ENCODE measurements around the gene C11orf21. TPM values are rescaled to one million over a fixed set of nuclear protein-coding genes. Genes with fewer than 3 reads are reported as not detected.
A peak's percentile ranks its signal among the peaks of the same experiment; 100 is the strongest.

The C11orf21 gene
- total RNA-seq, 4 donors from 2014 or later: 1.1 to 9.9 (median 1.3) TPM; not detected in 1

DNA sequence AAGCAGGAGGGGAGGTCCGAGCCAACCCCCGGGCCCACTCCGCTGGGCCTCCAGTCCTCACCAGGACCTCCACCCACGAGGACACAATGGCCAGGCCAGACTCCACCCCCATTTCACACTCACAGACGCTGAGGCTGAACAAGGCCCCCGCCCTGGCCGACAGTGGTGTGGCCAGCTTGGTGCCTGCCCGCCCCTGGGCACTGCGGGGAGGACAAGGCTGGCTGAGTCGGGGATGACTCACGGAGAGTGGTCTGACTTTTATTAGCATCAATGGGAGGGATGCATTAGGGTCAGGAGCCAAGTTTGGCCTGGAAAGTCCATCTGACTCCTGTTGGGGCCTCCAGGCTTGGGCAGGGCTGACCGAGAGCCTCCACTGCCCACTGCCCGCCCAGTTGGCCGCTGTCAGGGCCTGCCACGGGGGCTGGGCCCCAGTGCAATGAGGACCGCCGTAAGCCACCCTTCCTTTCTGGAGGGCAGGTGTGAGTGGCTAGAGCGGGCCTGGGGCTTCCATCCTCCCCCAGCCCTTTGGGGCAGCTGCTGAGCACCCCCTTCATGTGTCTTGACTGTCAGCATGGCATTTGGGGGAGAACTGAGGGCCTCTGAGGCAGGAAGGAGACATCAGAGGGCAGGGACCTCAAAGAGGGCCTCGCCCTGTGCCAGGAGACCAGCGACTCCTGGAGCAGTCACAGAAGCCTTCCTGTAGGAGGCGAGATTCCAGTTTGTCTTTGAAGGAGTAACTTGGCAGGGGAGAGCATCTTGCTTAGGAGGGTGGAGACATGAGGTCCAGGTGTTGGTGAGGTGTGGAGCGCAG lies 10.7 kb upstream of the C11orf21 start:
- Histone ChIP-seq H3K27me3 (no peaks in the 10 kb centered on the region), H3K4me3 (no peak overlapping the region), H3K36me3 (no peaks in the 10 kb centered on the region), H3K27ac (no peak overlapping the region), H3K9me3 (no peaks in the 10 kb centered on the region), H3K4me1 (peaks cover 0 to 13% (median 0%) of the 10 kb centered on the region in 4 donors)
- peak in 2 of 3 donors; percentile 32 to 43 for DNase-seq
- TF ChIP-seq, protein P1, sequence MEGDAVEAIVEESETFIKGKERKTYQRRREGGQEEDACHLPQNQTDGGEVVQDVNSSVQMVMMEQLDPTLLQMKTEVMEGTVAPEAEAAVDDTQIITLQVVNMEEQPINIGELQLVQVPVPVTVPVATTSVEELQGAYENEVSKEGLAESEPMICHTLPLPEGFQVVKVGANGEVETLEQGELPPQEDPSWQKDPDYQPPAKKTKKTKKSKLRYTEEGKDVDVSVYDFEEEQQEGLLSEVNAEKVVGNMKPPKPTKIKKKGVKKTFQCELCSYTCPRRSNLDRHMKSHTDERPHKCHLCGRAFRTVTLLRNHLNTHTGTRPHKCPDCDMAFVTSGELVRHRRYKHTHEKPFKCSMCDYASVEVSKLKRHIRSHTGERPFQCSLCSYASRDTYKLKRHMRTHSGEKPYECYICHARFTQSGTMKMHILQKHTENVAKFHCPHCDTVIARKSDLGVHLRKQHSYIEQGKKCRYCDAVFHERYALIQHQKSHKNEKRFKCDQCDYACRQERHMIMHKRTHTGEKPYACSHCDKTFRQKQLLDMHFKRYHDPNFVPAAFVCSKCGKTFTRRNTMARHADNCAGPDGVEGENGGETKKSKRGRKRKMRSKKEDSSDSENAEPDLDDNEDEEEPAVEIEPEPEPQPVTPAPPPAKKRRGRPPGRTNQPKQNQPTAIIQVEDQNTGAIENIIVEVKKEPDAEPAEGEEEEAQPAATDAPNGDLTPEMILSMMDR (IDR thresholded peaks at IDR 0.05): no peak
- no peak for TF ChIP-seq POLR2A (IDR thresholded peaks at IDR 0.05)

DNA sequence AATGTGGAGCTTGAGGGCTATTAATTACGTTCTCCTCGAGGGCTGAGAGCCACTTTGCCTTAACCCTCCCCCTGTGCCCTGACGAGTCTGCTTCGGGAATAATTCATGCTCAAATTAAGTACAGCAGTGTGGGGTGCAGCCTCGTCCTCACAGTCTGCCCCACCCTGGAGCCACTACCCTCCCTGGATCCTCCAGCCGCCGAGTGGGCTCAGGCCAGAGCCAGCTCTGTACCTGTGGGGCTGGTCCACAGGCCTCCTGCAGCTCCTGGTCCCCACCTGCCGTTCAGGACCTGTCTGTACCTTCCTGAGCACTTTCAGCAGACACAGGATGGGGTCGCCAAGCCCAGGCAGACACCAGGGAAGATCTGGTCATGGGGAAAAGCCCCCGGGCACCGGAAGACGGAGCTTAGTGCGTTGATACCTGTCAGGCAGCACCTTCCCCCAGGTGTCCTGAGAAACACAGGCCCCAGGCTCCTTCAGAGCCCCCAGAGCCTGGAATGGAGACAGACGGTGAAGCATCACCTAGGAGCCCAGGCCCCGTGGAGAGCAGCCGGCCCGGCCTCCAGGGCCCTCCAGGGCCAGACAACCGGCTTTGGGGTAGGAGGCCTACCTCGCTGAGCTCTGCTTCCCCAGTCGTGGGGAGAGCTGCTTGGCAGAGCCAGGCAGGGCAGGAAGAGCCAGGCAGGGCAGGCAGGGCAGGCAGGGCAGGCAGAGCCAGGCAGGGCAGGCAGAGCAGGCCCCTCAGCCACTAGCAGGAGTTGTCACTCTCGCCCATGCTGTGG lies 9.8 kb upstream of the C11orf21 start:
- peak in 2 of 3 donors; percentile 34 to 35 for DNase-seq
- H3K27me3 ChIP-seq: no peaks in the 10 kb centered on the region
- H3K4me3 ChIP-seq: no peak overlapping the region
- H3K4me1 ChIP-seq: peaks cover 0 to 18% (median 2%) of the 10 kb centered on the region in 4 donors
- H3K9me3 ChIP-seq: no peaks in the 10 kb centered on the region
- TF ChIP-seq, protein P1 (IDR thresholded peaks at IDR 0.05): no peak
- no peak for TF ChIP-seq POLR2A (IDR thresholded peaks at IDR 0.05)
- H3K36me3 ChIP-seq: no peaks in the 10 kb centered on the region
- no peak overlapping the region for H3K27ac ChIP-seq

DNA sequence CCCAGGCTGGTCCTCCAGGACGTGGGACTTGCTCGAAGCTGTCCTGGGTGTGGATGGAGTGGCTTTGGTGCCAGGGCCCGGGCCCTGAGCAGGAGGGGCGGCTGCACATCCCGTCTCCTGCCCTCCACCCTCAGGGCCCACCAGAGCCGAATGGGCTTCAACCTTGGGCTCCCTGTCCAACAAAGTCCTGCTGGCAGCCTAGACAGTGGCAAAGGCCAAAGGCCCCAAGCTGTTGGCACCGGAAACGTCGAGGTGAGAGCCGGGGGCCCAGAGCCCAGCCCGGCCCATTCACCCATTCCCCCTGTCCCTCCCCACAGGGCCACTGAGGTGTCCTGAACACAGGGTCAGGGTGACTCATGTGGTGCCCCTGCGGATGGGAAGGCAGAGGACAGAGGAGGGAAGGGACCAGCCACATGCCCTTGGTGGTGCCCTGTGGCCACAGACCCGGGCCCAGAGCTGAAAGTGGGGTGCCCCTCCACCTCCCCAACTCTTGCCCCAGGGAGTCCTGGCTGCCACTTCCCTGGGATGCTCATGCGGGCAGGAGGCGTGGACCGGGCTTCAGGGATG lies 9.2 kb upstream of the C11orf21 start:
- no peaks in the 10 kb centered on the region for H3K27me3 ChIP-seq
- no peak overlapping the region for H3K4me3 ChIP-seq
- H3K36me3 ChIP-seq: no peaks in the 10 kb centered on the region
- no peaks in the 10 kb centered on the region for H3K9me3 ChIP-seq
- DNase-seq: peak in 2 of 3 donors; percentile 32 to 37
- TF ChIP-seq, protein P1 (IDR thresholded peaks at IDR 0.05): no peak
- TF ChIP-seq POLR2A (IDR thresholded peaks at IDR 0.05): no peak
- H3K4me1 ChIP-seq: peaks cover 0 to 23% (median 5%) of the 10 kb centered on the region in 4 donors
- H3K27ac ChIP-seq: no peak overlapping the region

DNA sequence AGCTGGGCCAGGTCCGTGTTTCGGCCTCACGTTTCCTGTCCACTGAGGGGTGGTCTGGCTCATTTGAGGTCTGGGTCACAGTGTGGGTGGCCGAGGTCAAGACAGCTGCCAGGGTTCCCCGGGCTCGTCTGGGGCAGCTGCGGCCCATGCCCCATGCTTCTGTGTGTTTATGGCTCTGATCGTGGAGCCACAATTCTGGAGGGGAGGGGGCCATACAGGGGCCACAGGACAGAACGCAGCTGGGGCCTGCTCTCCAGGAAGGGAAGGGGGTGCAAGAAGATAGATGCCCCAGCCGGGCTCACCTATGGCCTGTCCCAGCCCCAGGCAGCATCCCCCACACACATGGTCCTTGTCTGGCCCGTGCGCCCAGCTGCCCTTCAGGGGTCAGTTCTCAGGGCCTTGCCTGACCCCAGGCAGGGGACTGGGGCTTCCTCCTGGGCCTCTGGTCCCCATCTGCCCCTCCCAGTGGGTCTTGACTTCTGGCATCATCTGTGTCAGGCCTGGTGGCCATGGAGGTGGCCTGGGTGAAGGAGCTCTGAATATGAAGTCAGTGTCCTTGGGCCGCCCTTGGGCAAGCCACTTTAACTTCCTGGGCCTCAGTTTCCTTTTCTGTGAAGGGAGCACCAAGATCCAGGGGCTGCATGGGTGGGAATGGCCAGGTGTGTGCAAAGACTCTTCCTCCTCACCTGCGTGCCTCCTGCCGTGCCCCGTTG lies 8.5 kb upstream of the C11orf21 start:
- TF ChIP-seq, protein P1 (IDR thresholded peaks at IDR 0.05): no peak
- TF ChIP-seq POLR2A (IDR thresholded peaks at IDR 0.05): no peak
- H3K27ac ChIP-seq: no peak overlapping the region
- no peaks in the 10 kb centered on the region for H3K27me3 ChIP-seq
- peaks cover 0 to 29% (median 10%) of the 10 kb centered on the region in 4 donors for H3K4me1 ChIP-seq
- no peaks in the 10 kb centered on the region for H3K36me3 ChIP-seq
- DNase-seq: peak in 2 of 3 donors; percentile 34 to 38
- no peak overlapping the region for H3K4me3 ChIP-seq
- H3K9me3 ChIP-seq: no peaks in the 10 kb centered on the region
